ENCODE data around the gene ZBTB20. TPM values are rescaled to one million over a fixed set of nuclear protein-coding genes. Genes with fewer than 3 reads are reported as not detected.

ZBTB20 gene
- total and polyA plus RNA-seq, 2 of the 4 experiments (the other 2 are of a cell fraction): 0.75 to 14.7 TPM

- H2BK15ac ChIP-seq (ENCODE audit: low read depth, low read length): no peak overlapping the region
- no peak overlapping the region for H3K4me3 ChIP-seq (ENCODE audit: insufficient read depth, low read depth, low read length)
- no peak overlapping the region for H2AK5ac ChIP-seq (ENCODE audit: low read depth, low read length)
- in situ Hi-C loops (cut with MboI; ENCODE audit: low sequenced_read_pairs) (no loop called here), intact Hi-C loops (cut with micrococcal nuclease) (no loop called here), dilution Hi-C loops (cut with HindIII; ENCODE audit: low sequenced_read_pairs, unreplicated experiment) (no loop called here)
- no peak overlapping the region for H2BK5ac ChIP-seq (ENCODE audit: low read depth, low read length, poor library complexity, severe bottlenecking)
- BruUV-seq (replicated peaks): no TSS peak
- WGBS, 2 experiments (ENCODE audit: extremely low coverage in 2 of 2, insufficient read length in 1 of 2): no CpG with 5 or more reads among the region's 1 CpG
- no peaks in the 10 kb centered on the region for H3K9me3 ChIP-seq (ENCODE audit: control insufficient read depth, insufficient read depth, low read length)
- H4K5ac ChIP-seq (ENCODE audit: low read depth, low read length): no peak overlapping the region
- TF ChIP-seq BHLHE40 (IDR thresholded peaks at IDR 0.05; ENCODE audit: low read depth, low read length) (no peak), POLR2A (IDR thresholded peaks at IDR 0.05; ENCODE audit: low read depth, low read length) (no peak), FOS (IDR thresholded peaks at IDR 0.05; ENCODE audit: low read depth, low read length) (no peak), RCOR1 (IDR thresholded peaks at IDR 0.05; ENCODE audit: insufficient replicate concordance, low read length) (no peak), RAD21 (IDR thresholded peaks at IDR 0.05; ENCODE audit: low read length) (no peak), SMC3 (IDR thresholded peaks at IDR 0.05; ENCODE audit: low read depth, low read length) (no peak), ELK1 (IDR thresholded peaks at IDR 0.05; ENCODE audit: borderline replicate concordance, low read depth, low read length) (no peak), CEBPB (IDR thresholded peaks at IDR 0.05; ENCODE audit: low read depth, low read length) (no peak)
- TF ChIP-seq, protein P1, sequence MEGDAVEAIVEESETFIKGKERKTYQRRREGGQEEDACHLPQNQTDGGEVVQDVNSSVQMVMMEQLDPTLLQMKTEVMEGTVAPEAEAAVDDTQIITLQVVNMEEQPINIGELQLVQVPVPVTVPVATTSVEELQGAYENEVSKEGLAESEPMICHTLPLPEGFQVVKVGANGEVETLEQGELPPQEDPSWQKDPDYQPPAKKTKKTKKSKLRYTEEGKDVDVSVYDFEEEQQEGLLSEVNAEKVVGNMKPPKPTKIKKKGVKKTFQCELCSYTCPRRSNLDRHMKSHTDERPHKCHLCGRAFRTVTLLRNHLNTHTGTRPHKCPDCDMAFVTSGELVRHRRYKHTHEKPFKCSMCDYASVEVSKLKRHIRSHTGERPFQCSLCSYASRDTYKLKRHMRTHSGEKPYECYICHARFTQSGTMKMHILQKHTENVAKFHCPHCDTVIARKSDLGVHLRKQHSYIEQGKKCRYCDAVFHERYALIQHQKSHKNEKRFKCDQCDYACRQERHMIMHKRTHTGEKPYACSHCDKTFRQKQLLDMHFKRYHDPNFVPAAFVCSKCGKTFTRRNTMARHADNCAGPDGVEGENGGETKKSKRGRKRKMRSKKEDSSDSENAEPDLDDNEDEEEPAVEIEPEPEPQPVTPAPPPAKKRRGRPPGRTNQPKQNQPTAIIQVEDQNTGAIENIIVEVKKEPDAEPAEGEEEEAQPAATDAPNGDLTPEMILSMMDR (conservative IDR thresholded peaks at IDR 0.05; ENCODE audit: low read depth, low read length): no peak
- TF ChIP-seq, protein P2, sequence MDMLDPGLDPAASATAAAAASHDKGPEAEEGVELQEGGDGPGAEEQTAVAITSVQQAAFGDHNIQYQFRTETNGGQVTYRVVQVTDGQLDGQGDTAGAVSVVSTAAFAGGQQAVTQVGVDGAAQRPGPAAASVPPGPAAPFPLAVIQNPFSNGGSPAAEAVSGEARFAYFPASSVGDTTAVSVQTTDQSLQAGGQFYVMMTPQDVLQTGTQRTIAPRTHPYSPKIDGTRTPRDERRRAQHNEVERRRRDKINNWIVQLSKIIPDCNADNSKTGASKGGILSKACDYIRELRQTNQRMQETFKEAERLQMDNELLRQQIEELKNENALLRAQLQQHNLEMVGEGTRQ (IDR thresholded peaks at IDR 0.05; ENCODE audit: low read depth, low read length): no peak
- no peak overlapping the region for H3K9ac ChIP-seq (ENCODE audit: low read depth, low read length)
- H3K4me2 ChIP-seq (ENCODE audit: low read depth, low read length): no peak overlapping the region
- H3K56ac ChIP-seq (ENCODE audit: extremely low read depth, insufficient read depth, low read length): no peak overlapping the region
- no peak overlapping the region for H3K14ac ChIP-seq (replicated peaks; ENCODE audit: low read depth, low read length)
- no peaks in the 10 kb centered on the region for H3K36me3 ChIP-seq (ENCODE audit: control insufficient read depth, insufficient read depth, low read length)
- no peaks in the 10 kb centered on the region for H3K4me1 ChIP-seq (ENCODE audit: control insufficient read depth, insufficient read depth, low read length)
- no peak overlapping the region for H2BK20ac ChIP-seq (ENCODE audit: low read depth, low read length)
- DNase-seq (peak; percentile 24), ATAC-seq (ENCODE audit: low read depth) (no peak)
- no peak overlapping the region for H2AK9ac ChIP-seq (replicated peaks; ENCODE audit: low read depth, low read length, poor library complexity)
- no peak overlapping the region for H3K18ac ChIP-seq (ENCODE audit: low read depth, low read length)
- no peak overlapping the region for H3K23ac ChIP-seq (ENCODE audit: low read depth, low read length)
- H3K79me1 ChIP-seq (ENCODE audit: low read depth in 1 of 2, low read length in 2 of 2): no peaks in the 10 kb centered on the region; a peak in 1 of 4 replicates
- no peaks in the 10 kb centered on the region for H4K20me1 ChIP-seq (ENCODE audit: insufficient read depth, low read length)
- H3K9me1 ChIP-seq (ENCODE audit: insufficient read depth, low read length): no peaks in the 10 kb centered on the region
- H3K27me3 ChIP-seq (ENCODE audit: control insufficient read depth, insufficient read depth, low read length): no peaks in the 10 kb centered on the region
- H3K27ac ChIP-seq (ENCODE audit: insufficient read depth, low read length): no peak overlapping the region
- no peak overlapping the region for H2AFZ ChIP-seq (replicated peaks; ENCODE audit: low read length, poor library complexity)
- H4K8ac ChIP-seq (ENCODE audit: low read depth in 2 of 2, low read length in 2 of 2): no peak overlapping the region
- no peak overlapping the region for H2BK120ac ChIP-seq (ENCODE audit: low read depth, low read length)
- ChIA-PET POLR2A (ENCODE audit: unreplicated experiment) (no interaction called here), CTCF (interaction anchor here (0.6 kb wide), 1 partner anchor 95 kb away, joined by 4 read pairs; no protein-coding TSS in a partner anchor)
- no peak overlapping the region for H4K91ac ChIP-seq (ENCODE audit: insufficient read depth, low read depth, low read length)
- no peak overlapping the region for H3K4ac ChIP-seq (ENCODE audit: low read depth, low read length)
Measured at GRCh38 chr3:114872588-114872987, 274.5 kb downstream of the ZBTB20 start.

Measured in IMR-90 (cell line).